GM12878 (cell line): ENCODE data around the gene XPO6. TPM values are rescaled to one million over a fixed set of nuclear protein-coding genes. Genes with fewer than 3 reads are reported as not detected.

ENCODE experiments used
- ATAC-seq: fragments of 200-7000 bp; cut with Tn5 transposase; 3 replicates; pipeline ENCODE4 v1.9.1; 2020; ENCODE audit warnings: mild to moderate bottlenecking, moderate library complexity
- BruUV-seq: library from RNA; stranded (reverse); fragments of 400-500 nt; replicated peaks from 2 replicates; lab custom pipeline; 2021; lab: Mats Ljungman, UMichigan
- CTCF ChIA-PET: fragments of 300-600 bp; sonication (Branson Sonifier 250); formaldehyde crosslinking; extraction: SDS; loops from one replicate; lab custom pipeline; 2021; ENCODE audit warnings: inconsistent platforms; lab: Yijun Ruan, JAX
- POLR2A ChIA-PET: fragments of 350-600 bp; formaldehyde crosslinking; extraction: SDS; loops from one replicate; lab custom pipeline; 2021; ENCODE audit warnings: inconsistent platforms; lab: Charles Lee
- RAD21 ChIA-PET: fragments of 300-600 bp; sonication (Branson Sonifier 250); formaldehyde crosslinking; loops from one replicate; lab custom pipeline; 2023; ENCODE audit warnings: antibody characterized with exemption; ENCODE audit not compliant: unreplicated experiment; lab: Charles Lee
- SMC1A ChIA-PET: fragments of 300-600 bp; sonication (Branson Sonifier 250); formaldehyde crosslinking; loops from one replicate; lab custom pipeline; 2023; ENCODE audit not compliant: unreplicated experiment, uncharacterized antibody; lab: Charles Lee
- DNase-seq: peaks from one replicate; pipeline ENCODE4 v3.0.0-alpha.2; 2011; ENCODE audit warnings: low read depth, low spot score
- FAIRE-seq: peaks from 3 replicates; lab custom pipeline; 2011; peaks lifted over from hg19 to GRCh38; lab: Jason Lieb, UNC
- H2AFZ ChIP-seq: 2 replicates; pipeline ENCODE4 v1.6.0; 2011; ENCODE audit warnings: low read depth, low read length, control low read depth; ENCODE audit not compliant: control insufficient read depth
- H3K27ac ChIP-seq: 2 replicates; pipeline ENCODE4 v1.5.1; 2011; ENCODE audit warnings: control low read depth; ENCODE audit not compliant: control insufficient read depth, insufficient read depth
- H3K27me3 ChIP-seq, 2 experiments: replicated peaks in 1 of 2; 2 replicates each; pipeline versions ENCODE4 v1.6.0 to v1.6.1; 2011; ENCODE audit warnings: low read length in 1 of 2; ENCODE audit not compliant: control insufficient read depth in 2 of 2, insufficient read depth in 2 of 2
- H3K36me3 ChIP-seq, 2 experiments: 2 replicates each; pipeline ENCODE4 v1.5.1; 2011; ENCODE audit warnings: low read length in 1 of 2; ENCODE audit not compliant: control insufficient read depth in 2 of 2, insufficient read depth in 2 of 2
- H3K4me1 ChIP-seq: 2 replicates; pipeline ENCODE4 v1.6.1; 2011; ENCODE audit warnings: mild to moderate bottlenecking, low read length, moderate library complexity, mixed read lengths; ENCODE audit not compliant: control insufficient read depth, insufficient read depth
- H3K4me2 ChIP-seq: 2 replicates; pipeline ENCODE4 v1.6.0; 2011; ENCODE audit warnings: control low read depth; ENCODE audit not compliant: control insufficient read depth, insufficient read depth
- H3K4me3 ChIP-seq: fragments of 200-600 bp; sonication (generic); 2 replicates; pipeline ENCODE4 v1.5.1; 2016
- H3K79me2 ChIP-seq: 2 replicates; pipeline ENCODE4 v1.6.0; 2011; ENCODE audit warnings: low read length; ENCODE audit not compliant: control insufficient read depth, insufficient read depth
- H3K9ac ChIP-seq: 2 replicates; pipeline ENCODE4 v1.8.0; 2011; ENCODE audit warnings: low read length, control low read depth, mixed read lengths; ENCODE audit not compliant: control insufficient read depth, insufficient read depth
- H3K9me3 ChIP-seq: replicated peaks from 3 replicates; pipeline ENCODE4 v1.5.1; 2011; ENCODE audit warnings: mild to moderate bottlenecking, low read length; ENCODE audit not compliant: control insufficient read depth, insufficient read depth
- H4K20me1 ChIP-seq: 2 replicates; pipeline ENCODE4 v1.6.0; 2011; ENCODE audit not compliant: control insufficient read depth, insufficient read depth
- BACH1 ChIP-seq: fragments of 450-650 bp; IDR thresholded peaks from 2 replicates; pipeline ENCODE4 v1.6.1; 2017; ENCODE audit warnings: mild to moderate bottlenecking, borderline replicate concordance
- BHLHE40 ChIP-seq, 2 experiments: fragments of 450-650 bp in 1 of 2; IDR thresholded peaks; 2 replicates each; pipeline ENCODE4 v1.6.1; 2011 to 2017; ENCODE audit warnings: low read depth in 2 of 2, borderline replicate concordance in 1 of 2, improper control_type of control experiment in 1 of 2, low read length in 1 of 2, mild to moderate bottlenecking in 1 of 2
- HDAC2 ChIP-seq: fragments of 200-600 bp; sonication (generic); IDR thresholded peaks from 2 replicates; pipeline ENCODE4 v1.6.1; 2017
- IKZF1 ChIP-seq: fragments of 450-650 bp; conservative IDR thresholded peaks from 2 replicates; pipeline ENCODE4 v1.6.1; 2017; ENCODE audit warnings: antibody characterized with exemption, mild to moderate bottlenecking
- JUNB ChIP-seq: IDR thresholded peaks from 2 replicates; pipeline ENCODE4 v1.6.1; 2016; ENCODE audit warnings: antibody characterized with exemption, mild to moderate bottlenecking
- NRF1 ChIP-seq: conservative IDR thresholded peaks from 2 replicates; pipeline ENCODE4 v1.6.1; 2011; ENCODE audit warnings: mild to moderate bottlenecking, low read depth, low read length, improper control_type of control experiment
- RELA ChIP-seq: fragments of 450-650 bp; IDR thresholded peaks from 2 replicates; pipeline ENCODE4 v1.8.0; 2014; ENCODE audit warnings: borderline replicate concordance; ENCODE audit not compliant: partially characterized antibody
- WGBS: methylation state at CpG from one replicate; pipeline ENCODE4 v1.1.6; 2016; ENCODE audit warnings: low lambda C conversion rate; ENCODE audit not compliant: insufficient replicate concordance, insufficient coverage; ENCODE audit errors: missing lambda C conversion rate; 5-methylcytosine and 5-hydroxymethylcytosine counted together
- in situ Hi-C: fragments of 300-500 bp; cut with MboI; formaldehyde crosslinking; loops from 9 replicates; pipeline ENCODE4 v1.14.3; 2018; ENCODE audit warnings: mixed read lengths
- intact Hi-C: fragments of 100-400 bp; cut with micrococcal nuclease; formaldehyde crosslinking; loops from one replicate; pipeline ENCODE4 v1.14.2; 2022; ENCODE audit not compliant: unreplicated experiment
- polyA plus RNA-seq, 11 experiments: library from polyadenylated mRNA; depleted of rRNA in 4 of 11; unstranded in 6 of 11; stranded (reverse) in 5 of 11; fragments of >200 nt; fragmentation: Nextera tagmentation in 4 of 11; fragmentation: Illumina TruSeq in 1 of 11; extraction: Ambion mirVana in 4 of 11; extraction: Trizol in 1 of 11; gene quantifications; 1 replicate in 1 of 11; 2 replicates in 10 of 11; pipeline versions ENCODE4 v1.2.1 to v1.2.3, GENCODE V29; 2011 to 2016; ENCODE audit warnings: inconsistent platforms in 2 of 11, missing spikeins in 2 of 11, low read depth in 1 of 11
- total RNA-seq, 4 experiments: library from RNA; depleted of rRNA in 3 of 4; stranded (reverse); fragments of >200 nt in 3 of 4; fragmentation: Illumina TruSeq in 1 of 4; extraction: Trizol in 1 of 4; gene quantifications; 2 replicates each; pipeline versions ENCODE4 v1.2.1 to v1.2.3, GENCODE V29; 2013 to 2021
- TF ChIP-seq, protein P1 (sequence below): fragments of 450-650 bp; IDR thresholded peaks from 2 replicates; pipeline ENCODE4 v1.6.1; 2017; ENCODE audit warnings: low read depth, mild to moderate bottlenecking, moderate library complexity
- TF ChIP-seq, protein P2 (sequence below): fragments of 450-650 bp; IDR thresholded peaks from 2 replicates; pipeline ENCODE4 v1.6.1; 2018; ENCODE audit warnings: mild to moderate bottlenecking, low read depth, moderate library complexity; ENCODE audit not compliant: partially characterized antibody
- TF ChIP-seq, protein P3 (sequence below): IDR thresholded peaks from 2 replicates; pipeline ENCODE4 v1.6.1; 2011; ENCODE audit warnings: mild to moderate bottlenecking, low read depth, low read length, moderate library complexity; ENCODE audit not compliant: insufficient replicate concordance

Gene XPO6
- total and polyA plus RNA-seq, 10 of the 15 experiments (the other 5 are each of a cell fraction or from before 2014, with no cell fraction given) = 9.9 to 246 (median 110) TPM

DNA sequence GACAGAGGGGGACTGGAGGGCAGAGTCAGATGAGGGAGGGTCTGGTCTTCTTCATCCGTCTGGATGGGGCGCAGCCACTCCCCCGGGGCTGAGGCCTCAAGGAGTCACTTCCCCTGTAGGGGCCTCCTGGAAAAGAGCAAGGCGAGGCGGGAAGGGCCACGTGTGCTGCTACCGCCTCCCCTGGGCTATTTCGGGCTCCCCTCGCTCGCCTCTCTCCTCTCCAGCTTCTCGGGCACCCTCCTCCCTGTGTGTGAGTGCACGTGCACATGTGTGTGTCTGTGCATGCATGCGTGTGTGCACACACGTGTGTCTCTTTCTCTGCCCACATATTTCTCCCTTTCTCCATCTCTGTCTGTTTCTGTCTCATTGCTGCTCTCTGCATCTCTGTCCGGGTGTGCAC is 158.3 kb downstream of the XPO6 start:
- TF ChIP-seq JUNB (no peak), BHLHE40 (IDR thresholded peaks at IDR 0.05; ENCODE audit: borderline replicate concordance in 1 of 2, low read depth in 2 of 2, low read length in 1 of 2) (0 out of 4 replicates have a peak, but pooled peaks of 1 of the 2 experiments have one; percentile 9)
- no peaks in the 10 kb centered on the region for H3K79me2 ChIP-seq
- ChIA-PET RAD21 (no interaction called here), CTCF (no interaction called here), POLR2A (no interaction called here), SMC1A (no interaction called here)
- no peaks in the 10 kb centered on the region for H4K20me1 ChIP-seq
- no peaks in the 10 kb centered on the region for H3K4me1 ChIP-seq
- intact Hi-C loops (no loop called here), in situ Hi-C loops (loop anchor here (25.0 kb wide), 1 partner anchor 416 kb away; no protein-coding TSS in a partner anchor)
- DNase-seq (no peak), ATAC-seq (no peak), FAIRE-seq (no peak)
- H3K27ac ChIP-seq = no peak overlapping the region
- no TSS peak for BruUV-seq
- H3K9me3 ChIP-seq = no peaks in the 10 kb centered on the region
- H3K4me2 ChIP-seq = no peak overlapping the region
- H3K27me3 ChIP-seq = no peaks in the 10 kb centered on the region; a peak in 2 of 4 replicates
- 14% methylated on average over 15 of the region's 15 CpGs for WGBS
- H3K36me3 ChIP-seq = no peaks in the 10 kb centered on the region
- no peak overlapping the region for H3K9ac ChIP-seq
- no peak overlapping the region for H2AFZ ChIP-seq
- H3K4me3 ChIP-seq = no peak overlapping the region

DNA sequence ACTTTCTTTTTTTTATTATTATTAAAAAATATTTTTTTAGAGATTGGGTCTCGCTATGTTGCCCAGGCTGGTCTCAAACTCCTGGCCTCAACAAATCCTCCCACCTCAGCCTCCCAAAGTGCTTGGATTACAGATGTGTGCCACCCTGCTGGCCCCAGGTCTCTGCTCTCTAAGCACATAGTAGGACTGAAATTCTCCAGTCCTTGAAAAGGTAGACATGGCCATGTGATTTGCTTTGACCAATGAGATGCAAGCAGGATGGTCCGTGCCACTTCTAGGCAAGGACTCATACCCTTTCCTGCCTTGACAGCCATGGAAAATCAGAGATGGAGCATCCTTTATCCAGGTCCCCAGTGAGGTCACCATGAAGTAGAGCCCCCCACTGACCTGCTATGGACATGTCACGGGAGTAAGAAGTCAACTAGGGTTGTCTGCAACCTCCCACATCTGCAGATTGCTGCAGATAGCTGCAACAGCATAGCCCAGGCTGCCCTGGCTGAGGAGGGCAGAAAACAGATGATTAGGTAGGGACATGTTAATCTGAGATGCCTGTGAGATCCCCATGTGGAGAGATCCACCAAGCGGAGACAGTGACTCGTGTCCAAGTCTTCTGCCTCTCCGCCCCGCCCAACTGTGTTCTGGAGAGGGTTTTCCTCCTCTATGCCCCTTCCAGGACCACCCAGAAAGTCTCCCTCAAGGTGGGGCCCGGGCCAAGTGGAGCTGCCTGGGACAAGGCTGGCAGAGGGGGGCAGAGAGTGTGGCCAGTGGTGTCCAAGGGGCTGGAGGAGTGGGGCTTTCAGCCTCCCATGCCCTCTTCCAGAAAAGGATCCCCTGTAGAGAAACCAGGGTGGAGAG is 159.3 kb downstream of the XPO6 start:
- no peaks in the 10 kb centered on the region for H3K9me3 ChIP-seq
- no peaks in the 10 kb centered on the region; a peak in 2 of 4 replicates for H3K27me3 ChIP-seq
- H3K79me2 ChIP-seq = no peaks in the 10 kb centered on the region
- POLR2A ChIA-PET = no interaction called here
- no TSS peak for BruUV-seq
- SMC1A ChIA-PET = no interaction called here
- no peaks in the 10 kb centered on the region for H3K4me1 ChIP-seq
- no peaks in the 10 kb centered on the region for H3K36me3 ChIP-seq
- CTCF ChIA-PET = no interaction called here
- RAD21 ChIA-PET = no interaction called here
- no peak for ATAC-seq
- intact Hi-C loops = no loop called here
- in situ Hi-C loops = loop anchor here (25.0 kb wide), 1 partner anchor 415 kb away; no protein-coding TSS in a partner anchor
- H2AFZ ChIP-seq = no peak overlapping the region
- H3K9ac ChIP-seq = no peak overlapping the region
- no peak for DNase-seq
- H3K4me3 ChIP-seq = no peak overlapping the region
- FAIRE-seq = no peak
- WGBS = 27% methylated on average over 8 of the region's 8 CpGs
- H3K4me2 ChIP-seq = no peak overlapping the region
- H4K20me1 ChIP-seq = no peaks in the 10 kb centered on the region
- H3K27ac ChIP-seq = no peak overlapping the region
- TF ChIP-seq, protein P1, sequence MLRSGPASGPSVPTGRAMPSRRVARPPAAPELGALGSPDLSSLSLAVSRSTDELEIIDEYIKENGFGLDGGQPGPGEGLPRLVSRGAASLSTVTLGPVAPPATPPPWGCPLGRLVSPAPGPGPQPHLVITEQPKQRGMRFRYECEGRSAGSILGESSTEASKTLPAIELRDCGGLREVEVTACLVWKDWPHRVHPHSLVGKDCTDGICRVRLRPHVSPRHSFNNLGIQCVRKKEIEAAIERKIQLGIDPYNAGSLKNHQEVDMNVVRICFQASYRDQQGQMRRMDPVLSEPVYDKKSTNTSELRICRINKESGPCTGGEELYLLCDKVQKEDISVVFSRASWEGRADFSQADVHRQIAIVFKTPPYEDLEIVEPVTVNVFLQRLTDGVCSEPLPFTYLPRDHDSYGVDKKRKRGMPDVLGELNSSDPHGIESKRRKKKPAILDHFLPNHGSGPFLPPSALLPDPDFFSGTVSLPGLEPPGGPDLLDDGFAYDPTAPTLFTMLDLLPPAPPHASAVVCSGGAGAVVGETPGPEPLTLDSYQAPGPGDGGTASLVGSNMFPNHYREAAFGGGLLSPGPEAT = no peak
- TF ChIP-seq HDAC2 (no peak), NRF1 (no peak), BACH1 (no peak), IKZF1 (no peak), RELA (no peak)
- TF ChIP-seq, protein P2, sequence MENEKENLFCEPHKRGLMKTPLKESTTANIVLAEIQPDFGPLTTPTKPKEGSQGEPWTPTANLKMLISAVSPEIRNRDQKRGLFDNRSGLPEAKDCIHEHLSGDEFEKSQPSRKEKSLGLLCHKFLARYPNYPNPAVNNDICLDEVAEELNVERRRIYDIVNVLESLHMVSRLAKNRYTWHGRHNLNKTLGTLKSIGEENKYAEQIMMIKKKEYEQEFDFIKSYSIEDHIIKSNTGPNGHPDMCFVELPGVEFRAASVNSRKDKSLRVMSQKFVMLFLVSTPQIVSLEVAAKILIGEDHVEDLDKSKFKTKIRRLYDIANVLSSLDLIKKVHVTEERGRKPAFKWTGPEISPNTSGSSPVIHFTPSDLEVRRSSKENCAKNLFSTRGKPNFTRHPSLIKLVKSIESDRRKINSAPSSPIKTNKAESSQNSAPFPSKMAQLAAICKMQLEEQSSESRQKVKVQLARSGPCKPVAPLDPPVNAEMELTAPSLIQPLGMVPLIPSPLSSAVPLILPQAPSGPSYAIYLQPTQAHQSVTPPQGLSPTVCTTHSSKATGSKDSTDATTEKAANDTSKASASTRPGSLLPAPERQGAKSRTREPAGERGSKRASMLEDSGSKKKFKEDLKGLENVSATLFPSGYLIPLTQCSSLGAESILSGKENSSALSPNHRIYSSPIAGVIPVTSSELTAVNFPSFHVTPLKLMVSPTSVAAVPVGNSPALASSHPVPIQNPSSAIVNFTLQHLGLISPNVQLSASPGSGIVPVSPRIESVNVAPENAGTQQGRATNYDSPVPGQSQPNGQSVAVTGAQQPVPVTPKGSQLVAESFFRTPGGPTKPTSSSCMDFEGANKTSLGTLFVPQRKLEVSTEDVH = no peak
- TF ChIP-seq, protein P3, sequence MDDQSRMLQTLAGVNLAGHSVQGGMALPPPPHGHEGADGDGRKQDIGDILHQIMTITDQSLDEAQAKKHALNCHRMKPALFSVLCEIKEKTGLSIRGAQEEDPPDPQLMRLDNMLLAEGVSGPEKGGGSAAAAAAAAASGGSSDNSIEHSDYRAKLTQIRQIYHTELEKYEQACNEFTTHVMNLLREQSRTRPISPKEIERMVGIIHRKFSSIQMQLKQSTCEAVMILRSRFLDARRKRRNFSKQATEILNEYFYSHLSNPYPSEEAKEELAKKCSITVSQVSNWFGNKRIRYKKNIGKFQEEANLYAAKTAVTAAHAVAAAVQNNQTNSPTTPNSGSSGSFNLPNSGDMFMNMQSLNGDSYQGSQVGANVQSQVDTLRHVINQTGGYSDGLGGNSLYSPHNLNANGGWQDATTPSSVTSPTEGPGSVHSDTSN = no peak
